Measurements from ENCODE around the gene ANKRD34A. TPM values are rescaled to one million over a fixed set of nuclear protein-coding genes. Genes with fewer than 3 reads are reported as not detected.

ANKRD34A gene
- total and polyA plus RNA-seq, 2 of the 13 experiments (the other 11 are each of a cell fraction or from before 2014, with no cell fraction given) = 0.05 to 0.07 TPM

DNA sequence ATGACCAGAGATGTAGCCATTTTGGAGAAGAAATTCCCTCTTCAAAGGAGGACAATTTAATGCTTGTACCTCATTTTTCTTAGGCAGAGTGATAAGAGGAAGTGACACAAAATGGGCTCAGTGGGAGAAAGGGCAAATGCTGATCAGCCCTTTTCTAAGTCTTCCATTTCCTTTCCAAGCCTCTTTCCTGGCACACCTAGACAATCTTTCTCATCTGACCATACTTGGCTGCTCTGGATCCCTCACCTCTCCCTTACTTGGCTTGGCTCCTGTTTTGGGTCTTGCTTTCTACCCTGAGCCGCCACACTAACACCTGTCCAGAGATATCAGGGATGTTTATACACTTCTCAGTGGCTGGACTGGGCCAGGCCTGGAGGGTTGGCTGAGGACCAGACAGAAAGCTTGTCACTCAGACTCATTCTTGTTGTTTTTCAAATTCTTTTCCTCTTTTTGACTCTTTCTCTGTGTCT, 18.9 kb upstream of the ANKRD34A start (continued):
- TF ChIP-seq, protein P1, sequence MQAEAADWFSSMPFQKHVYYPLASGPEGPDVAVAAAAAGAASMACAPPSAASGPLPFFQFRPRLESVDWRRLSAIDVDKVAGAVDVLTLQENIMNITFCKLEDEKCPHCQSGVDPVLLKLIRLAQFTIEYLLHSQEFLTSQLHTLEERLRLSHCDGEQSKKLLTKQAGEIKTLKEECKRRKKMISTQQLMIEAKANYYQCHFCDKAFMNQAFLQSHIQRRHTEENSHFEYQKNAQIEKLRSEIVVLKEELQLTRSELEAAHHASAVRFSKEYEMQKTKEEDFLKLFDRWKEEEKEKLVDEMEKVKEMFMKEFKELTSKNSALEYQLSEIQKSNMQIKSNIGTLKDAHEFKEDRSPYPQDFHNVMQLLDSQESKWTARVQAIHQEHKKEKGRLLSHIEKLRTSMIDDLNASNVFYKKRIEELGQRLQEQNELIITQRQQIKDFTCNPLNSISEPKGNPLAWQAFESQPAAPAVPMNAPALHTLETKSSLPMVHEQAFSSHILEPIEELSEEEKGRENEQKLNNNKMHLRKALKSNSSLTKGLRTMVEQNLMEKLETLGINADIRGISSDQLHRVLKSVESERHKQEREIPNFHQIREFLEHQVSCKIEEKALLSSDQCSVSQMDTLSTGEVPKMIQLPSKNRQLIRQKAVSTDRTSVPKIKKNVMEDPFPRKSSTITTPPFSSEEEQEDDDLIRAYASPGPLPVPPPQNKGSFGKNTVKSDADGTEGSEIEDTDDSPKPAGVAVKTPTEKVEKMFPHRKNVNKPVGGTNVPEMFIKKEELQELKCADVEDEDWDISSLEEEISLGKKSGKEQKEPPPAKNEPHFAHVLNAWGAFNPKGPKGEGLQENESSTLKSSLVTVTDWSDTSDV (CRISPR knock-in tag; IDR thresholded peaks at IDR 0.05) = no peak
- TF ChIP-seq TSC22D2 (CRISPR knock-in tag; IDR thresholded peaks at IDR 0.05; ENCODE audit: borderline replicate concordance) (no peak), ZNF329 (CRISPR knock-in tag; IDR thresholded peaks at IDR 0.05; ENCODE audit: low read depth) (no peak), ONECUT2 (CRISPR knock-in tag; IDR thresholded peaks at IDR 0.05) (no peak), ETV5 (CRISPR knock-in tag; IDR thresholded peaks at IDR 0.05; ENCODE audit: borderline replicate concordance) (no peak)
- TF ChIP-seq, protein P2, sequence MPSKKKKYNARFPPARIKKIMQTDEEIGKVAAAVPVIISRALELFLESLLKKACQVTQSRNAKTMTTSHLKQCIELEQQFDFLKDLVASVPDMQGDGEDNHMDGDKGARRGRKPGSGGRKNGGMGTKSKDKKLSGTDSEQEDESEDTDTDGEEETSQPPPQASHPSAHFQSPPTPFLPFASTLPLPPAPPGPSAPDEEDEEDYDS (CRISPR knock-in tag; IDR thresholded peaks at IDR 0.05) = no peak
- TF ChIP-seq, protein P3, sequence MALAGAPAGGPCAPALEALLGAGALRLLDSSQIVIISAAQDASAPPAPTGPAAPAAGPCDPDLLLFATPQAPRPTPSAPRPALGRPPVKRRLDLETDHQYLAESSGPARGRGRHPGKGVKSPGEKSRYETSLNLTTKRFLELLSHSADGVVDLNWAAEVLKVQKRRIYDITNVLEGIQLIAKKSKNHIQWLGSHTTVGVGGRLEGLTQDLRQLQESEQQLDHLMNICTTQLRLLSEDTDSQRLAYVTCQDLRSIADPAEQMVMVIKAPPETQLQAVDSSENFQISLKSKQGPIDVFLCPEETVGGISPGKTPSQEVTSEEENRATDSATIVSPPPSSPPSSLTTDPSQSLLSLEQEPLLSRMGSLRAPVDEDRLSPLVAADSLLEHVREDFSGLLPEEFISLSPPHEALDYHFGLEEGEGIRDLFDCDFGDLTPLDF (CRISPR knock-in tag; IDR thresholded peaks at IDR 0.05) = no peak
- TF ChIP-seq, protein P4, sequence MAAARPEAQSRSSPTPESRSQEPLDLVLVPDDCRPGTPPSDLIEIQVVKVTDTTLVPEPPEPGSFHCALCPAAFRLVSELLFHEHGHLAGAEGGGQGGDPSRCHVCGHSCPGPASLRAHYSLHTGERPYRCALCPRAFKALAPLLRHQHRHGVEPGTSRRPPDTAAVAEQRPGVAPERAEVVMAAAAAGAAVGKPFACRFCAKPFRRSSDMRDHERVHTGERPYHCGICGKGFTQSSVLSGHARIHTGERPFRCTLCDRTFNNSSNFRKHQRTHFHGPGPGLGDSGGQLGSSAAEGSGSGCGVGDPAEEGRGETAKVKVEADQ (CRISPR knock-in tag; IDR thresholded peaks at IDR 0.05; ENCODE audit: borderline replicate concordance) = no peak
